ENCODE measurements around the gene ATP2A2. TPM values are rescaled to one million over a fixed set of nuclear protein-coding genes. Genes with fewer than 3 reads are reported as not detected.

The ATP2A2 gene
- total and polyA plus RNA-seq, 7 experiments from 2014 or later: 2.1 to 160 (median 82.8) TPM

DNA sequence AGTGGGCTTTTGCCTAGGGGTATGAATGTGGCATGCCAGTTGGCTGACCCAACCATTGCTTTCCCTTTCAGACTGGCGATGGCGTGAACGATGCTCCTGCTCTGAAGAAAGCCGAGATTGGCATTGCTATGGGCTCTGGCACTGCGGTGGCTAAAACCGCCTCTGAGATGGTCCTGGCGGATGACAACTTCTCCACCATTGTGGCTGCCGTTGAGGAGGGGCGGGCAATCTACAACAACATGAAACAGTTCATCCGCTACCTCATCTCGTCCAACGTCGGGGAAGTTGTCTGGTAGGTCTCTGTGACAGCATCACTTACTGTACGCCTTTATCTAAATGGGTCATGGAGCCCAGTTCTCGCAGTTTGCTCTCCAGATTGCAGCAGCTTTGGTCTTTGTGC lies 61.1 kb downstream of the ATP2A2 start:
- Histone ChIP-seq H3K27ac (ENCODE audit: low read depth, low read length) (no peak overlapping the region), H3K4me3 (ENCODE audit: low read length) (no peak overlapping the region), H3K36me3 (ENCODE audit: control insufficient read depth in 2 of 3, insufficient read depth in 3 of 3, low read length in 3 of 3) (peaks cover 31 to 98% (median 58%) of the 10 kb centered on the region in 3 experiments), H3K4me1 (ENCODE audit: control insufficient read depth in 2 of 2, insufficient read depth in 2 of 2, low read length in 2 of 2) (no peaks in the 10 kb centered on the region), H3K27me3 (ENCODE audit: control insufficient read depth in 2 of 2, insufficient read depth in 2 of 2, low read length in 2 of 2) (no peaks in the 10 kb centered on the region), H3K9me3 (ENCODE audit: control insufficient read depth in 2 of 3, low read length in 3 of 3) (no peaks in the 10 kb centered on the region)
- Mint-ChIP-seq H3K9me3 (no peaks in the 10 kb centered on the region), H3K4me3 (no peak overlapping the region), H3K36me3 (peaks cover 30 to 69% (median 47%) of the 10 kb centered on the region in 5 donors), H3K27ac (peak overlapping the region in 2 of 9 donors; percentile 23 to 30), H3K4me1 (peaks cover 0 to 10% (median 0%) of the 10 kb centered on the region in 7 donors), H3K27me3 (no peaks in the 10 kb centered on the region)
- intact Hi-C loops (cut with micrococcal nuclease): no loop called here
- ATAC-seq (no peak), DNase-seq (no peak)
- CTCF ChIA-PET: no interaction called here
- POLR2A ChIA-PET: no interaction called here

DNA sequence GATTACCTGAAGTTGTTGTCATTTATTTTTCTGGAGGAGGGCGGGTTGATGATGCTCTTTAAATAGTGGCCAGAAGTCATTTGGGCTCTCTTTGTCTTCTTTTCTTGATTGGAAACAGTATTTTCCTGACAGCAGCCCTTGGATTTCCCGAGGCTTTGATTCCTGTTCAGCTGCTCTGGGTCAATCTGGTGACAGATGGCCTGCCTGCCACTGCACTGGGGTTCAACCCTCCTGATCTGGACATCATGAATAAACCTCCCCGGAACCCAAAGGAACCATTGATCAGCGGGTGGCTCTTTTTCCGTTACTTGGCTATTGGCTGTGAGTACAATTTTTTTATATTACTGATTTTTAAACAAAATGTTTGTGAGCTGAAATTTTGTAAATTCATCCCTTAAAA lies 62.1 kb downstream of the ATP2A2 start:
- peaks cover 26 to 68% (median 49%) of the 10 kb centered on the region in 5 donors for H3K36me3 Mint-ChIP-seq

GRCh38 chr12:110343736-110344555 lies 62.9 kb downstream of the ATP2A2 start:
- POLR2A ChIA-PET: no interaction called here
- Mint-ChIP-seq H3K27me3 (no peaks in the 10 kb centered on the region), H3K4me3 (no peak overlapping the region), H3K9me3 (no peaks in the 10 kb centered on the region), H3K4me1 (peaks cover 0 to 26% (median 10%) of the 10 kb centered on the region in 7 donors), H3K36me3 (peaks cover 21 to 61% (median 44%) of the 10 kb centered on the region in 5 donors), H3K27ac (peak overlapping the region in 3 of 9 donors; percentile 41 to 52 (median 46))
- intact Hi-C loops (cut with micrococcal nuclease): no loop called here
- H3K27ac ChIP-seq (ENCODE audit: low read depth, low read length): no peak overlapping the region
- CTCF ChIA-PET: no interaction called here
- DNase-seq (no peak), ATAC-seq (no peak)
- peaks cover 0 to 4% of the 10 kb centered on the region in 2 donors for H3K4me1 ChIP-seq (ENCODE audit: control insufficient read depth in 2 of 2, insufficient read depth in 2 of 2, low read length in 2 of 2)
- no peaks in the 10 kb centered on the region for H3K27me3 ChIP-seq (ENCODE audit: control insufficient read depth in 2 of 2, insufficient read depth in 2 of 2, low read length in 2 of 2)
- no peak overlapping the region for H3K4me3 ChIP-seq (ENCODE audit: low read length)
- peaks cover 27 to 96% (median 65%) of the 10 kb centered on the region in 3 experiments for H3K36me3 ChIP-seq (ENCODE audit: control insufficient read depth in 2 of 3, insufficient read depth in 3 of 3, low read length in 3 of 3)
- H3K9me3 ChIP-seq (ENCODE audit: control insufficient read depth in 2 of 3, low read length in 3 of 3): no peaks in the 10 kb centered on the region

More for the DNA sequence above, 62.1 kb downstream of the ATP2A2 start:
- Histone ChIP-seq H3K27ac (ENCODE audit: low read depth, low read length) (no peak overlapping the region), H3K9me3 (ENCODE audit: control insufficient read depth in 2 of 3, low read length in 3 of 3) (no peaks in the 10 kb centered on the region), H3K4me3 (ENCODE audit: low read length) (no peak overlapping the region), H3K27me3 (ENCODE audit: control insufficient read depth in 2 of 2, insufficient read depth in 2 of 2, low read length in 2 of 2) (no peaks in the 10 kb centered on the region), H3K4me1 (ENCODE audit: control insufficient read depth in 2 of 2, insufficient read depth in 2 of 2, low read length in 2 of 2) (no peaks in the 10 kb centered on the region), H3K36me3 (ENCODE audit: control insufficient read depth in 2 of 3, insufficient read depth in 3 of 3, low read length in 3 of 3) (peaks cover 27 to 98% (median 65%) of the 10 kb centered on the region in 3 experiments)
- intact Hi-C loops (cut with micrococcal nuclease): no loop called here
- CTCF ChIA-PET: interaction anchor here (0.6 kb wide), 1 partner anchor 100 kb away, joined by 4 read pairs; no protein-coding TSS in a partner anchor
- POLR2A ChIA-PET: no interaction called here
- Mint-ChIP-seq H3K27me3 (no peaks in the 10 kb centered on the region), H3K4me3 (no peak overlapping the region), H3K4me1 (peaks cover 0 to 18% (median 1%) of the 10 kb centered on the region in 7 donors), H3K27ac (no peak overlapping the region), H3K9me3 (no peaks in the 10 kb centered on the region)
- DNase-seq: no peak
- no peak for ATAC-seq

DNA sequence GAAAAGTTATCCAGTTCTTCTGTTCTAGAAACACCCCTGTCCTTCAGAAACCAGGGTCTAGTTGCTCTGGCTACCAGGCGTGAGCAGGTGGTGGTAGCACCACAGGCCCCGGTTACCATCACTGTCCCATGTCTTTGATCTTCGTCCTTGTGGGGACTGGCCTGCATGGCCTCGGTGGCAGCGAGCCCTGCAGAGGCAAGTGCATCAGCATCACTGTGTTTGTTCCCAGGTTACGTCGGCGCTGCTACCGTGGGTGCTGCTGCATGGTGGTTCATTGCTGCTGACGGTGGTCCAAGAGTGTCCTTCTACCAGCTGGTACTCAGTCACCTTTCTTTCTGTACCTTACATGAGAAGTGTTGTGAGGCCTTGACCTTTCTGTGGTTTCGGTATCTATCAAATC lies 63.6 kb downstream of the ATP2A2 start:
- H3K4me3 Mint-ChIP-seq: no peak overlapping the region
- ChIA-PET CTCF (no interaction called here), POLR2A (no interaction called here)
- H3K36me3 Mint-ChIP-seq: peaks cover 20 to 59% (median 45%) of the 10 kb centered on the region in 5 donors
- Histone ChIP-seq H3K9me3 (ENCODE audit: control insufficient read depth in 2 of 3, low read length in 3 of 3) (no peaks in the 10 kb centered on the region), H3K4me1 (ENCODE audit: control insufficient read depth in 2 of 2, insufficient read depth in 2 of 2, low read length in 2 of 2) (peaks cover 0 to 11% of the 10 kb centered on the region in 2 donors), H3K27ac (ENCODE audit: low read depth, low read length) (no peak overlapping the region), H3K27me3 (ENCODE audit: control insufficient read depth in 2 of 2, insufficient read depth in 2 of 2, low read length in 2 of 2) (no peaks in the 10 kb centered on the region), H3K4me3 (ENCODE audit: low read length) (no peak overlapping the region), H3K36me3 (ENCODE audit: control insufficient read depth in 2 of 3, insufficient read depth in 3 of 3, low read length in 3 of 3) (peaks cover 27 to 89% (median 60%) of the 10 kb centered on the region in 3 experiments)
- H3K27me3 Mint-ChIP-seq: no peaks in the 10 kb centered on the region
- H3K27ac Mint-ChIP-seq: no peak overlapping the region
- no peaks in the 10 kb centered on the region for H3K9me3 Mint-ChIP-seq
- H3K4me1 Mint-ChIP-seq: peaks cover 5 to 33% (median 17%) of the 10 kb centered on the region in 7 donors
- ATAC-seq (no peak), DNase-seq (no peak)
- intact Hi-C loops (cut with micrococcal nuclease): no loop called here

DNA sequence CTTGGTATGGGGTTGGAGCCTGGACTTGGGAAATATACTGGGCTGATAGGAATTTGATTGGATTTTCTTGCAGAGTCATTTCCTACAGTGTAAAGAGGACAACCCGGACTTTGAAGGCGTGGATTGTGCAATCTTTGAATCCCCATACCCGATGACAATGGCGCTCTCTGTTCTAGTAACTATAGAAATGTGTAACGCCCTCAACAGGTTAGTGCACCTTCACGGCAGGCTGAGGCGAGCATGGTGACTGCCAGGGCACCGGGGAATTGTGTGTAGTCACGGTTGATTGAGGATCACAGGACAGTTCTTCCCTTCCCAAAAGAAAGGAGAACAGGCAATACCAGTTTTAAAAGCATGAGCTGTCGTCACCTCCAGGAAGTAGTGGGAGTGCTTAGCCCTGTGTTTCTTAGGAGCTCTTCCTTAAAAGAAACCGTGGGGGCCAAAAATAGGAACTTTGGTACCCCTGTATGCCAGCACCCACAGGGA lies 64.2 kb downstream of the ATP2A2 start:
- Mint-ChIP-seq H3K27ac (peak overlapping the region in 1 of 9 donors; percentile 26), H3K36me3 (peaks cover 20 to 53% (median 42%) of the 10 kb centered on the region in 5 donors), H3K4me3 (no peak overlapping the region), H3K4me1 (peaks cover 8 to 39% (median 22%) of the 10 kb centered on the region in 7 donors), H3K27me3 (no peaks in the 10 kb centered on the region), H3K9me3 (no peaks in the 10 kb centered on the region)
- ChIA-PET CTCF (no interaction called here), POLR2A (no interaction called here)
- Histone ChIP-seq H3K27me3 (ENCODE audit: control insufficient read depth in 2 of 2, insufficient read depth in 2 of 2, low read length in 2 of 2) (no peaks in the 10 kb centered on the region), H3K36me3 (ENCODE audit: control insufficient read depth in 2 of 3, insufficient read depth in 3 of 3, low read length in 3 of 3) (peaks cover 27 to 84% (median 59%) of the 10 kb centered on the region in 3 experiments), H3K9me3 (ENCODE audit: control insufficient read depth in 2 of 3, low read length in 3 of 3) (no peaks in the 10 kb centered on the region), H3K27ac (ENCODE audit: low read depth, low read length) (no peak overlapping the region), H3K4me1 (ENCODE audit: control insufficient read depth in 2 of 2, insufficient read depth in 2 of 2, low read length in 2 of 2) (peaks cover 0 to 17% of the 10 kb centered on the region in 2 donors), H3K4me3 (ENCODE audit: low read length) (no peak overlapping the region)
- DNase-seq (no peak), ATAC-seq (no peak)
- intact Hi-C loops (cut with micrococcal nuclease): no loop called here

DNA sequence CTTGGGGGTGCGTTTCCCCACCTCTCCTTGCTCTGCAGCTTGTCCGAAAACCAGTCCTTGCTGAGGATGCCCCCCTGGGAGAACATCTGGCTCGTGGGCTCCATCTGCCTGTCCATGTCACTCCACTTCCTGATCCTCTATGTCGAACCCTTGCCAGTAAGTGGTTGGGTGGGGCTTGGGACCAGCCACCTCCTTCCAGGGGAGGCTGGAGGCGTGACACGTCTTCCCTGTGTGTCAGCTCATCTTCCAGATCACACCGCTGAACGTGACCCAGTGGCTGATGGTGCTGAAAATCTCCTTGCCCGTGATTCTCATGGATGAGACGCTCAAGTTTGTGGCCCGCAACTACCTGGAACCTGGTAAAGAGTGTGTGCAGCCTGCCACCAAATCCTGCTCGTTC lies 64.9 kb downstream of the ATP2A2 start:
- DNase-seq (no peak), ATAC-seq (no peak)
- intact Hi-C loops (cut with micrococcal nuclease): no loop called here
- POLR2A ChIA-PET: no interaction called here
- H3K4me3 Mint-ChIP-seq: no peak overlapping the region
- no peaks in the 10 kb centered on the region for H3K27me3 Mint-ChIP-seq
- H3K4me3 ChIP-seq (ENCODE audit: low read length): no peak overlapping the region
- H3K36me3 ChIP-seq (ENCODE audit: control insufficient read depth in 2 of 3, insufficient read depth in 3 of 3, low read length in 3 of 3): peaks cover 27 to 76% (median 58%) of the 10 kb centered on the region in 3 experiments
- H3K9me3 Mint-ChIP-seq: no peaks in the 10 kb centered on the region
- no peak overlapping the region for H3K27ac ChIP-seq (ENCODE audit: low read depth, low read length)
- peak overlapping the region in 2 of 9 donors; percentile 27 to 45 for H3K27ac Mint-ChIP-seq
- H3K9me3 ChIP-seq (ENCODE audit: control insufficient read depth in 2 of 3, low read length in 3 of 3): no peaks in the 10 kb centered on the region
- peaks cover 0 to 23% of the 10 kb centered on the region in 2 donors for H3K4me1 ChIP-seq (ENCODE audit: control insufficient read depth in 2 of 2, insufficient read depth in 2 of 2, low read length in 2 of 2)
- no peaks in the 10 kb centered on the region for H3K27me3 ChIP-seq (ENCODE audit: control insufficient read depth in 2 of 2, insufficient read depth in 2 of 2, low read length in 2 of 2)
- H3K36me3 Mint-ChIP-seq: peaks cover 17 to 47% (median 35%) of the 10 kb centered on the region in 5 donors
- H3K4me1 Mint-ChIP-seq: peaks cover 8 to 43% (median 30%) of the 10 kb centered on the region in 7 donors
- CTCF ChIA-PET: no interaction called here

All from naive thymus-derived CD4-positive, alpha-beta T cell (primary cell).